Right lobe of liver (tissue), 4 donors: Measurements from ENCODE around the gene FOXP4.

ENCODE experiments used
- POLR2A ChIP-seq: fragments of 450-650 bp; IDR thresholded peaks from one replicate; pipeline ENCODE4 v1.6.1; 2017; ENCODE audit warnings: antibody characterized with exemption, mild to moderate bottlenecking
- TF ChIP-seq, protein P1 (sequence below), 4 donors: fragments of 200-600 bp in 3 of 4; fragments of 450-650 bp in 1 of 4; IDR thresholded peaks; one replicate each; pipeline versions ENCODE4 v1.5.1 to v1.8.0; 2016 to 2022; ENCODE audit warnings: antibody characterized with exemption in 4 of 4, mild to moderate bottlenecking in 2 of 4
- donor health status: DM: no; HTN: no; CAD: no.
- donor health status: DM: no; HTN: no; CAD: no.
- donor health status: DM: no; HTN: yes; CAD: no.

DNA sequence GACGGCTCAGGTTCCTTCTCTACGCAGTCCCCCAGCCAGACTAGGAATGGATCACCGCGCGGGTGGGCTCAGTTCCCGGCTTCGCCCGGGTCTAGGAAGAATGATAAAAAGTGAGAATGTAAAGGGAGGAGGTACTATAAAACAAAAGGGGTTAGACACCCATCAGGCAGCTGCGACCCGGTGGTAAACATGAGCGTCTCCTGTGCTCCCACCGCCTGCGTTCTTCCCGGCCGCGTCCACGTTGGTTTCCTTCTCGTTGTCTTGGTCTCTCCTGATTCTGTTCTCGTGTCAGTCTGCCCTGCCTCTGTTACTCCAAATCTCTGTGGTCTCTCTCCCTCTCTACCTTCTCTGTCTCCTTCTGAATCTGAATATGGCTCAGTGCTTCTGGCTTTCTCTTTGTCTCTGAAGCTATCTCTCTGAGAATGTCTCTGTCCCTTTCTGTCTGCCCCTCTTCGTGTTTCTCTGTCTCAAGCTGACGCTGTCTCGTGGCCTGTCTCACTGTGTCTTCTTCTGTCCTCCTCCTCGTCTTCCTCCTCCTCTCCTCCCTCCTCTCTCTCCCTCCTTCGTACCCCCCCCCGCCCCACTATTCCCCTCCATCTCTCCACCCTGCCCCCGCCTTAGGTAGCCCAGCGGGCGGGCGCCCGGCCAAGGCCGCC lies 41.6 kb upstream of the FOXP4 start:
- TF ChIP-seq, protein P1, sequence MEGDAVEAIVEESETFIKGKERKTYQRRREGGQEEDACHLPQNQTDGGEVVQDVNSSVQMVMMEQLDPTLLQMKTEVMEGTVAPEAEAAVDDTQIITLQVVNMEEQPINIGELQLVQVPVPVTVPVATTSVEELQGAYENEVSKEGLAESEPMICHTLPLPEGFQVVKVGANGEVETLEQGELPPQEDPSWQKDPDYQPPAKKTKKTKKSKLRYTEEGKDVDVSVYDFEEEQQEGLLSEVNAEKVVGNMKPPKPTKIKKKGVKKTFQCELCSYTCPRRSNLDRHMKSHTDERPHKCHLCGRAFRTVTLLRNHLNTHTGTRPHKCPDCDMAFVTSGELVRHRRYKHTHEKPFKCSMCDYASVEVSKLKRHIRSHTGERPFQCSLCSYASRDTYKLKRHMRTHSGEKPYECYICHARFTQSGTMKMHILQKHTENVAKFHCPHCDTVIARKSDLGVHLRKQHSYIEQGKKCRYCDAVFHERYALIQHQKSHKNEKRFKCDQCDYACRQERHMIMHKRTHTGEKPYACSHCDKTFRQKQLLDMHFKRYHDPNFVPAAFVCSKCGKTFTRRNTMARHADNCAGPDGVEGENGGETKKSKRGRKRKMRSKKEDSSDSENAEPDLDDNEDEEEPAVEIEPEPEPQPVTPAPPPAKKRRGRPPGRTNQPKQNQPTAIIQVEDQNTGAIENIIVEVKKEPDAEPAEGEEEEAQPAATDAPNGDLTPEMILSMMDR (IDR thresholded peaks at IDR 0.05) = no peak
- TF ChIP-seq POLR2A = no peak
